PC-3 (cell line): ENCODE measurements around the gene AKT1. TPM values are rescaled to one million over a fixed set of nuclear protein-coding genes. Genes with fewer than 3 reads are reported as not detected.

ENCODE experiments used
- ATAC-seq: fragments of 200-7000 bp; cut with Tn5 transposase; 2 replicates; pipeline ENCODE4 v1.9.1; 2020; ENCODE audit warnings: mild to moderate bottlenecking, moderate library complexity
- BruUV-seq: library from RNA; stranded (reverse); fragments of 400-500 nt; replicated peaks from 2 replicates; lab custom pipeline; 2021; lab: Mats Ljungman, UMichigan
- CTCF ChIA-PET: fragments of 300-600 bp; sonication (Branson Sonifier 250); formaldehyde crosslinking; loops from one replicate; lab custom pipeline; 2022; ENCODE audit warnings: antibody characterized with exemption; lab: Charles Lee
- POLR2A ChIA-PET: fragments of 300-600 bp; sonication (Branson Sonifier 250); formaldehyde crosslinking; loops from one replicate; lab custom pipeline; 2022; ENCODE audit warnings: antibody characterized with exemption; ENCODE audit not compliant: unreplicated experiment; lab: Charles Lee
- DNase-seq: peaks from one replicate; pipeline ENCODE4 v3.0.0-alpha.2; 2015
- H2AFZ ChIP-seq: fragments of 300-600 bp; sonication (generic); 2 replicates; pipeline ENCODE4 v1.6.0; 2016; ENCODE audit warnings: antibody characterized with exemption, low read length
- H3F3A ChIP-seq: fragments of 300-600 bp; sonication (generic); one replicate; pipeline ENCODE4 v1.6.0; 2017; ENCODE audit warnings: antibody characterized with exemption, low read length, control low read depth, mild to moderate bottlenecking; ENCODE audit not compliant: unreplicated experiment
- H3K27ac ChIP-seq: fragments of 300-600 bp; sonication (generic); 2 replicates; pipeline ENCODE4 v1.5.1; 2016; ENCODE audit warnings: mild to moderate bottlenecking, low read length
- H3K27me3 ChIP-seq: fragments of 300-600 bp; sonication (generic); 2 replicates; pipeline ENCODE4 v1.6.1; 2016; ENCODE audit warnings: low read length, mixed read lengths
- H3K36me3 ChIP-seq: fragments of 300-600 bp; sonication (generic); 2 replicates; pipeline ENCODE4 v1.6.1; 2016; ENCODE audit warnings: low read depth, mixed run types, low read length, mixed read lengths
- H3K4me1 ChIP-seq: fragments of 300-600 bp; sonication (generic); 2 replicates; pipeline ENCODE4 v1.5.1; 2016; ENCODE audit warnings: low read length; ENCODE audit not compliant: insufficient read depth
- H3K4me2 ChIP-seq: fragments of 300-600 bp; sonication (generic); 2 replicates; pipeline ENCODE4 v1.6.0; 2016; ENCODE audit warnings: low read length
- H3K4me3 ChIP-seq: fragments of 300-600 bp; sonication (generic); 2 replicates; pipeline ENCODE4 v1.5.1; 2016; ENCODE audit warnings: mild to moderate bottlenecking, low read length, mixed read lengths
- H3K79me2 ChIP-seq: fragments of 300-600 bp; sonication (generic); 2 replicates; pipeline ENCODE4 v1.6.1; 2017; ENCODE audit warnings: low read length, mixed read lengths
- H3K9ac ChIP-seq: fragments of 300-600 bp; sonication (generic); 2 replicates; pipeline ENCODE4 v1.6.0; 2016; ENCODE audit warnings: mild to moderate bottlenecking, low read length
- H3K9me2 ChIP-seq: fragments of 300-600 bp; sonication (generic); replicated peaks from 2 replicates; pipeline ENCODE4 v1.6.1; 2016; ENCODE audit warnings: mixed run types, low read length, mixed read lengths
- H3K9me3 ChIP-seq: fragments of 300-600 bp; sonication (generic); 2 replicates; pipeline ENCODE4 v1.6.1; 2016; ENCODE audit warnings: low read length, mixed read lengths
- H4K20me1 ChIP-seq: fragments of 300-600 bp; sonication (generic); 2 replicates; pipeline ENCODE4 v1.6.1; 2016; ENCODE audit warnings: low read length, mixed read lengths
- EZH2 ChIP-seq: fragments of 300-600 bp; sonication (generic); IDR thresholded peaks from one replicate; pipeline ENCODE4 v1.6.1; 2017; ENCODE audit warnings: antibody characterized with exemption, mild to moderate bottlenecking, low read length; ENCODE audit not compliant: unreplicated experiment
- EZH2phosphoT487 ChIP-seq: fragments of 300-600 bp; sonication (generic); IDR thresholded peaks from 2 replicates; pipeline ENCODE4 v1.6.1; 2018; ENCODE audit warnings: mild to moderate bottlenecking, antibody characterized with exemption, low read length, borderline replicate concordance
- intact Hi-C: fragments of 100-400 bp; cut with micrococcal nuclease; formaldehyde crosslinking; loops from 2 replicates; pipeline ENCODE4 v1.9.0; 2023
- total RNA-seq: library from RNA; depleted of rRNA; stranded (reverse); fragments of >200 nt; gene quantifications from 2 replicates; pipeline ENCODE4 v1.2.3, GENCODE V29; 2014
- TF ChIP-seq, protein P1 (sequence below): fragments of 300-600 bp; sonication (generic); conservative IDR thresholded peaks from 2 replicates; pipeline ENCODE4 v1.5.1; 2017; ENCODE audit warnings: antibody characterized with exemption, low read depth, mild to moderate bottlenecking, low read length

AKT1 gene
- total RNA-seq, 1 experiment from 2014 or later: 196 TPM

DNA sequence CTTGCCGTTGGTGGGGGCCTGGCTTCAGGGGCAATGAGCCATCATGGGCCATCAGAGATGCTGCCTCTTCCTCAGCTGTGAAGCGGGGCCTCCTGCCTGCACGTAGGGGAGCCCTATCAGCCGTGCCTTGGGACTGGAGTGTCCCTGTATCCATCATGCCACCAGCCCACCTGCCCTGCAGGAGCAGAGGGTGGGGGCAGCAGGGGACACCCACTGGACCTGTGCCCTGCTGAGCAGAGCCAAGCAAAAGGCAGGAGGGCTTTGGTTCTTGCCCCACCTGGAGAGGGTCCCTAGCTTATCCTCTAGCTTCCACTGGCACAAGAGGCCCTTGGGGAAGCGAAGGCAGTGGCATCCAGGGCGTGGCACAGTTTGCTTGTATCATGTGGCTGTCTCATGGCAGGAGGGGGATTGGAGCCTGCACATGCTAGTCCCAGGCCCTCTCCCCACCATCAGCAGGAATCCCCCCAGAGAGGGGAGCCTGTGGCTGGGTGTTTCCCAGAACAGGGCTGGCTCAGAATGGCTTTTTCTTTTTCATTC, 61.4 kb downstream of the AKT1 start:
- ChIA-PET POLR2A (no interaction called here), CTCF (no interaction called here)
- Histone ChIP-seq H3K27ac (no peak overlapping the region), H3K36me3 (no peaks in the 10 kb centered on the region), H4K20me1 (no peaks in the 10 kb centered on the region), H3K9ac (no peak overlapping the region), H3K4me2 (no peak overlapping the region), H3F3A (no peaks in the 10 kb centered on the region), H3K4me1 (peaks cover 12% of the 10 kb centered on the region), H3K9me3 (no peaks in the 10 kb centered on the region), H3K4me3 (no peak overlapping the region), H3K79me2 (no peaks in the 10 kb centered on the region), H3K27me3 (no peaks in the 10 kb centered on the region), H2AFZ (no peak overlapping the region), H3K9me2 (no peaks in the 10 kb centered on the region)
- TF ChIP-seq, protein P1, sequence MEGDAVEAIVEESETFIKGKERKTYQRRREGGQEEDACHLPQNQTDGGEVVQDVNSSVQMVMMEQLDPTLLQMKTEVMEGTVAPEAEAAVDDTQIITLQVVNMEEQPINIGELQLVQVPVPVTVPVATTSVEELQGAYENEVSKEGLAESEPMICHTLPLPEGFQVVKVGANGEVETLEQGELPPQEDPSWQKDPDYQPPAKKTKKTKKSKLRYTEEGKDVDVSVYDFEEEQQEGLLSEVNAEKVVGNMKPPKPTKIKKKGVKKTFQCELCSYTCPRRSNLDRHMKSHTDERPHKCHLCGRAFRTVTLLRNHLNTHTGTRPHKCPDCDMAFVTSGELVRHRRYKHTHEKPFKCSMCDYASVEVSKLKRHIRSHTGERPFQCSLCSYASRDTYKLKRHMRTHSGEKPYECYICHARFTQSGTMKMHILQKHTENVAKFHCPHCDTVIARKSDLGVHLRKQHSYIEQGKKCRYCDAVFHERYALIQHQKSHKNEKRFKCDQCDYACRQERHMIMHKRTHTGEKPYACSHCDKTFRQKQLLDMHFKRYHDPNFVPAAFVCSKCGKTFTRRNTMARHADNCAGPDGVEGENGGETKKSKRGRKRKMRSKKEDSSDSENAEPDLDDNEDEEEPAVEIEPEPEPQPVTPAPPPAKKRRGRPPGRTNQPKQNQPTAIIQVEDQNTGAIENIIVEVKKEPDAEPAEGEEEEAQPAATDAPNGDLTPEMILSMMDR: no peak
- DNase-seq (no peak), ATAC-seq (no peak)
- BruUV-seq: no TSS peak
- intact Hi-C loops: no loop called here

DNA sequence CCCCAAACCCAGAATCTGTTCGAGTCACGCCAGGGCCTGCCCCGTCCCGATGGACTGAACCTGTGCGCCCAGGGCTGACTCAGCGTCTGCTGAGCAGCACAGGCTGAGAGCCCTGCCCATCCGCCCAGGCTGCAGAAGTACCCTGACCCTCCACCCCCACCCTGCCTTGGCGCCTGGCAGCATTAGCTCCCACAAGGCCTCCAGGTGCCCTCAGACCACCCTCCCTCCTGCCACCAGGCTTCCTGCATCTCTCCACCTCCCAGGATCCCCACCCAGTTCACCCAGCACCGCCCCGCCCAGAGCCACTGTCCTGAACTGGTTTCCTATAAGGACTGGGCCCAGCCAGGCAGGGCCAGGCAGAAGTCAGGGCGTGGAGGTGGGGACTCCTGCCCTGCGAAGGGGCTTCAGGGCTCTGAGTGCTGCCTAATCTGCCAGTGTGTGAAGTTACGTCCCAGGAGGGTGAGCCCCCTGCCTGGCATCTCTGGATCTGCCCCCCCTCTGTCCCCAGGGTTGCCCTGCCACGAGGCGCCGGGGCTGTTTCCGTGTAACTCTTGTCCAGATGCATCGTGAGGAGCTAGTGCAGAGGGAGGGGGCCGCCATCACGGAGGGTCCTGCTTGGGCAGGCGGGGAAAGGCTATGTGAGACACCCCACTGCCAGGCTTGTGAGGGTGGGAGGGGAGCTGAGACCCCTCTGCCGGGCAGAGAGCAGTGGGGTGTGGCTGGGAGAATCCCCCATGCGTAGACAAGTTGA, 62.4 kb downstream of the AKT1 start:
- BruUV-seq: no TSS peak
- H3K27me3 ChIP-seq: no peaks in the 10 kb centered on the region
- H4K20me1 ChIP-seq: no peaks in the 10 kb centered on the region
- DNase-seq: peak; percentile 33
- intact Hi-C loops: no loop called here
- no peaks in the 10 kb centered on the region for H3K36me3 ChIP-seq
- no peaks in the 10 kb centered on the region for H3K9me2 ChIP-seq
- TF ChIP-seq EZH2: no peak
- TF ChIP-seq EZH2phosphoT487: no peak
- TF ChIP-seq, protein P1: no peak
- H2AFZ ChIP-seq: no peak overlapping the region
- H3K9ac ChIP-seq: no peak overlapping the region
- ChIA-PET CTCF (no interaction called here), POLR2A (no interaction called here)
- peak; percentile 53 for ATAC-seq
- peaks cover 12% of the 10 kb centered on the region for H3K4me1 ChIP-seq
- no peak overlapping the region for H3K4me3 ChIP-seq
- no peaks in the 10 kb centered on the region for H3K9me3 ChIP-seq
- H3K27ac ChIP-seq: peak overlapping the region; percentile 17; the same call in 1 of the 2 replicates
- H3K4me2 ChIP-seq: 0 out of 2 replicates have a peak overlapping the region, but pooled peaks have one; percentile 18
- H3K79me2 ChIP-seq: no peaks in the 10 kb centered on the region
- H3F3A ChIP-seq: no peaks in the 10 kb centered on the region

DNA sequence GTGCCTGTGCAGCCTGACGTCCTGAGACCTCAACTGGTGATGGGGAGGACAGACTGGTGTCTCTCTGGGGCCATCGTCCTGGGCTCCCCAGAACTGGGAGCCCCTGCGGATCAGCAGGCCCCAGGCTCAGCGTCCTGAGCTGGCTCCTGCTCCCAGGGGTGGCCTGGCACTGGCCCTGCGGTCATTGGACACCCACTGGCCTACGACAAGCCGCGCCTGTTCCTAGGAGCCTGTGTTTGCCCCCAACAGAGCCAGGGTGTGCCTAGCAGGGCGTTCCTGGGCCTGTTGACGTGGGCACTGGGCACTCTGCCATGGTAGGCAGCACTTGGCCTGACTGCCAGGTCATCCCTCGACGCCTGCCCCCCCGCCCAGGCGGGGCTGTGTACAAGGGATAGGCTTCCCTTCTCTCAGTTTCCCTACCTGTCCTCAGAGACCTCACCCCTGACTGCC, 63.2 kb downstream of the AKT1 start:
- Histone ChIP-seq H3K9me3 (no peaks in the 10 kb centered on the region), H3F3A (no peaks in the 10 kb centered on the region), H3K4me2 (0 out of 2 replicates have a peak overlapping the region, but pooled peaks have one; percentile 18), H3K27me3 (no peaks in the 10 kb centered on the region), H3K27ac (peak overlapping the region; percentile 17; the same call in 1 of the 2 replicates), H3K79me2 (no peaks in the 10 kb centered on the region), H3K36me3 (no peaks in the 10 kb centered on the region), H3K9ac (no peak overlapping the region), H3K9me2 (no peaks in the 10 kb centered on the region), H3K4me1 (peaks cover 12% of the 10 kb centered on the region), H2AFZ (no peak overlapping the region), H3K4me3 (no peak overlapping the region), H4K20me1 (no peaks in the 10 kb centered on the region)
- ATAC-seq (peak; percentile 35), DNase-seq (no peak)
- BruUV-seq: no TSS peak
- POLR2A ChIA-PET: no interaction called here
- CTCF ChIA-PET: no interaction called here
- TF ChIP-seq, protein P1: no peak
- TF ChIP-seq EZH2phosphoT487 (no peak), EZH2 (no peak)
- intact Hi-C loops: no loop called here
